WTC11 (cell line): Measurements from ENCODE around the gene AURKA.

Experiments used
- CBFB ChIP-seq: sonication (generic); formaldehyde crosslinking; IDR thresholded peaks from 2 replicates; pipeline ENCODE4 v1.8.1; 2022; ENCODE audit warnings: mild to moderate bottlenecking, low read depth, missing genetic modification reagents
- CREM ChIP-seq: sonication (generic); formaldehyde crosslinking; IDR thresholded peaks from 2 replicates; pipeline ENCODE4 v1.8.1; 2022; ENCODE audit warnings: mild to moderate bottlenecking, missing genetic modification reagents, moderate library complexity
- GABPB1 ChIP-seq: sonication (generic); formaldehyde crosslinking; IDR thresholded peaks from 2 replicates; pipeline ENCODE4 v1.8.1; 2023; ENCODE audit warnings: mild to moderate bottlenecking, missing genetic modification reagents
- KAT7 ChIP-seq: sonication (generic); formaldehyde crosslinking; IDR thresholded peaks from 2 replicates; pipeline ENCODE4 v1.8.1; 2023; ENCODE audit warnings: missing genetic modification reagents, mild to moderate bottlenecking, borderline replicate concordance
- MAX ChIP-seq: sonication (generic); formaldehyde crosslinking; IDR thresholded peaks from 2 replicates; pipeline ENCODE4 v1.8.0; 2022; ENCODE audit warnings: mild to moderate bottlenecking, missing genetic modification reagents
- RELA ChIP-seq: sonication (generic); formaldehyde crosslinking; IDR thresholded peaks from 2 replicates; pipeline ENCODE4 v1.8.1; 2022; ENCODE audit warnings: missing genetic modification reagents, mild to moderate bottlenecking, borderline replicate concordance
- RORB ChIP-seq: fragments of 250-450 bp; sonication (Bioruptor Pico); IDR thresholded peaks from 2 replicates; pipeline ENCODE4 v1.9.0; 2021; ENCODE audit warnings: mild to moderate bottlenecking
- TEAD4 ChIP-seq: sonication (generic); formaldehyde crosslinking; IDR thresholded peaks from 2 replicates; pipeline ENCODE4 v1.8.0; 2022; ENCODE audit warnings: mild to moderate bottlenecking, missing genetic modification reagents
- ZNF232 ChIP-seq: sonication (generic); formaldehyde crosslinking; IDR thresholded peaks from 2 replicates; pipeline ENCODE4 v1.8.0; 2022; ENCODE audit warnings: mild to moderate bottlenecking, missing genetic modification reagents
- TF ChIP-seq, protein P1 (sequence below): fragments of 250-450 bp; sonication (Bioruptor Pico); conservative IDR thresholded peaks from 2 replicates; pipeline ENCODE4 v1.9.0; 2021; ENCODE audit warnings: mild to moderate bottlenecking
- TF ChIP-seq, protein P2 (sequence below): fragments of 200-600 bp; IDR thresholded peaks from 2 replicates; pipeline ENCODE4 v1.8.0; 2022; ENCODE audit warnings: antibody characterized with exemption
- TF ChIP-seq, protein P3 (sequence below): sonication (generic); formaldehyde crosslinking; IDR thresholded peaks from 2 replicates; pipeline ENCODE4 v1.8.1; 2023; ENCODE audit warnings: mild to moderate bottlenecking, missing genetic modification reagents, borderline replicate concordance

DNA sequence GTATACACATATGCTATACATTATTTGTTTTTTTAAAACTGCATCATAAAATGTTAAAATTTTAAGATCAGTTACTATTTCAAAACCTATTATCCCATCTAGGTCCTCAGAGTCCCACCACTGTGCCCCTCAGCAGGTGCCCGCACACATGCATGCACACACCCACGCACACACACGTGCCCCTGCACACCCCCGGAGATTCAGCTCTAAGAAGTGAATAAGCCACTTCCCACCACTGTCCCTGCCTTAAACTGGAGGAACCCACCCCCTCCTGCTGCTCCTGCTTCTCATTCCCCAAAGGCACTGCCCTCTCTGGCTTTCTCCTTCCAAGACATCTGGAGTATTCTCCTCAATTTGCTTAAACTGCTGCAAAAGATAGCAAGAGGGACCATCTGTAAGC lies 38.7 kb downstream of the AURKA start:
- TF ChIP-seq RELA (CRISPR knock-in tag) = no peak
- TF ChIP-seq RORB (CRISPR knock-in tag) = no peak
- no peak for TF ChIP-seq TEAD4 (CRISPR knock-in tag)
- TF ChIP-seq, protein P1, sequence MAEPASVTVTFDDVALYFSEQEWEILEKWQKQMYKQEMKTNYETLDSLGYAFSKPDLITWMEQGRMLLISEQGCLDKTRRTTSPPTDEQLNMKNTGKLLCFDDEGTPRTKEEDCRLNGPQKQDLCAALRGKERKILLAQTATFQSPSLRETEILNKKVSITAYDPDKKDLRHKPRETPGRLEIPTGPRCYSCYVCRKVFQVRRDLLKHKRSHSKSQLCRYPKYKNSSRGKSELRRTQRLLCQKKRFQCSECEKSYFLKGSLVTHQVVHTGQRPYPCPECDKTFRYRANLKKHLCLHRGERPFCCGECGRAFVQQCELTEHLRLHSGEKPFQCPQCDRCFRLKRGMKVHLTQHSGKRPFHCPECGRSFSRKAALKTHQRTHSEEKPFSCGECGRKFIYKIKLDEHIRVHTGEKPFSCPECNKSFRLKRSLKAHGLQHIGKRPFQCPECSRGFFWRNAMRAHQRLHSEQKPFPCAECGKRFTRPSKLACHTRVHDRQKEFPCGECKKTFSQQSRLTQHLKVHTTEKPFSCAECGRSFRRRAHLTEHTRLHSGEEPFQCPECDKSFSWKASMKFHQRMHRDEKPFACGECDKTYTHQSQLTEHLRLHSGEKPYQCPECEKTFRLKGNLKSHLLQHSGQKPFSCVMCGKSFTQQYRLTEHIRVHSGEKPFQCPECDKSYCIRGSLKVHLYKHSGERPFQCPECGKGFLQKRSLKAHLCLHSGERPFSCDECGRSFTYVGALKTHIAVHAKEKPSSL (CRISPR knock-in tag) = no peak
- TF ChIP-seq, protein P2, sequence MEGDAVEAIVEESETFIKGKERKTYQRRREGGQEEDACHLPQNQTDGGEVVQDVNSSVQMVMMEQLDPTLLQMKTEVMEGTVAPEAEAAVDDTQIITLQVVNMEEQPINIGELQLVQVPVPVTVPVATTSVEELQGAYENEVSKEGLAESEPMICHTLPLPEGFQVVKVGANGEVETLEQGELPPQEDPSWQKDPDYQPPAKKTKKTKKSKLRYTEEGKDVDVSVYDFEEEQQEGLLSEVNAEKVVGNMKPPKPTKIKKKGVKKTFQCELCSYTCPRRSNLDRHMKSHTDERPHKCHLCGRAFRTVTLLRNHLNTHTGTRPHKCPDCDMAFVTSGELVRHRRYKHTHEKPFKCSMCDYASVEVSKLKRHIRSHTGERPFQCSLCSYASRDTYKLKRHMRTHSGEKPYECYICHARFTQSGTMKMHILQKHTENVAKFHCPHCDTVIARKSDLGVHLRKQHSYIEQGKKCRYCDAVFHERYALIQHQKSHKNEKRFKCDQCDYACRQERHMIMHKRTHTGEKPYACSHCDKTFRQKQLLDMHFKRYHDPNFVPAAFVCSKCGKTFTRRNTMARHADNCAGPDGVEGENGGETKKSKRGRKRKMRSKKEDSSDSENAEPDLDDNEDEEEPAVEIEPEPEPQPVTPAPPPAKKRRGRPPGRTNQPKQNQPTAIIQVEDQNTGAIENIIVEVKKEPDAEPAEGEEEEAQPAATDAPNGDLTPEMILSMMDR = no peak
- TF ChIP-seq KAT7 (CRISPR knock-in tag) = no peak
- no peak for TF ChIP-seq ZNF232 (CRISPR knock-in tag)
- TF ChIP-seq, protein P3, sequence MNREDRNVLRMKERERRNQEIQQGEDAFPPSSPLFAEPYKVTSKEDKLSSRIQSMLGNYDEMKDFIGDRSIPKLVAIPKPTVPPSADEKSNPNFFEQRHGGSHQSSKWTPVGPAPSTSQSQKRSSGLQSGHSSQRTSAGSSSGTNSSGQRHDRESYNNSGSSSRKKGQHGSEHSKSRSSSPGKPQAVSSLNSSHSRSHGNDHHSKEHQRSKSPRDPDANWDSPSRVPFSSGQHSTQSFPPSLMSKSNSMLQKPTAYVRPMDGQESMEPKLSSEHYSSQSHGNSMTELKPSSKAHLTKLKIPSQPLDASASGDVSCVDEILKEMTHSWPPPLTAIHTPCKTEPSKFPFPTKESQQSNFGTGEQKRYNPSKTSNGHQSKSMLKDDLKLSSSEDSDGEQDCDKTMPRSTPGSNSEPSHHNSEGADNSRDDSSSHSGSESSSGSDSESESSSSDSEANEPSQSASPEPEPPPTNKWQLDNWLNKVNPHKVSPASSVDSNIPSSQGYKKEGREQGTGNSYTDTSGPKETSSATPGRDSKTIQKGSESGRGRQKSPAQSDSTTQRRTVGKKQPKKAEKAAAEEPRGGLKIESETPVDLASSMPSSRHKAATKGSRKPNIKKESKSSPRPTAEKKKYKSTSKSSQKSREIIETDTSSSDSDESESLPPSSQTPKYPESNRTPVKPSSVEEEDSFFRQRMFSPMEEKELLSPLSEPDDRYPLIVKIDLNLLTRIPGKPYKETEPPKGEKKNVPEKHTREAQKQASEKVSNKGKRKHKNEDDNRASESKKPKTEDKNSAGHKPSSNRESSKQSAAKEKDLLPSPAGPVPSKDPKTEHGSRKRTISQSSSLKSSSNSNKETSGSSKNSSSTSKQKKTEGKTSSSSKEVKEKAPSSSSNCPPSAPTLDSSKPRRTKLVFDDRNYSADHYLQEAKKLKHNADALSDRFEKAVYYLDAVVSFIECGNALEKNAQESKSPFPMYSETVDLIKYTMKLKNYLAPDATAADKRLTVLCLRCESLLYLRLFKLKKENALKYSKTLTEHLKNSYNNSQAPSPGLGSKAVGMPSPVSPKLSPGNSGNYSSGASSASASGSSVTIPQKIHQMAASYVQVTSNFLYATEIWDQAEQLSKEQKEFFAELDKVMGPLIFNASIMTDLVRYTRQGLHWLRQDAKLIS (CRISPR knock-in tag) = no peak
- TF ChIP-seq MAX (CRISPR knock-in tag) = no peak
- no peak for TF ChIP-seq CREM (CRISPR knock-in tag)
- no peak for TF ChIP-seq GABPB1 (CRISPR knock-in tag)
- TF ChIP-seq CBFB (CRISPR knock-in tag) = no peak
